Small intestine (tissue), 7 donors: ENCODE data around the gene ZNF407. TPM values are rescaled to one million over a fixed set of nuclear protein-coding genes. Genes with fewer than 3 reads are reported as not detected.
"Not testable (repeated sequence)": the region's sequence is repeated elsewhere in the genome, so short reads cannot be mapped to it uniquely, and the experiment has no call there.

ENCODE experiments used
- DNase-seq, 2 donors: peaks; one replicate each; pipeline versions ENCODE4 v3.0.0 to v3.0.0-alpha.2; 2013
- FAIRE-seq: peaks from 2 replicates; lab custom pipeline; 2012; peaks lifted over from hg19 to GRCh38; lab: Jason Lieb, UNC
- H3K27ac ChIP-seq, 3 donors: one replicate each; pipeline ENCODE4 v1.5.1; 2013; ENCODE audit warnings: low read length in 2 of 3, mild to moderate bottlenecking in 2 of 3, control low read depth in 1 of 3, inconsistent platforms in 1 of 3, low read depth in 1 of 3, moderate library complexity in 1 of 3
- H3K27me3 ChIP-seq, 3 donors: one replicate each; pipeline ENCODE4 v1.6.1; 2013; ENCODE audit warnings: low read length in 3 of 3, inconsistent platforms in 1 of 3; ENCODE audit not compliant: control insufficient read depth in 3 of 3, insufficient read depth in 3 of 3
- H3K36me3 ChIP-seq, 3 donors: one replicate each; pipeline ENCODE4 v1.6.1; 2013; ENCODE audit warnings: low read length in 3 of 3, inconsistent platforms in 1 of 3, low read depth in 1 of 3, mild to moderate bottlenecking in 1 of 3, moderate library complexity in 1 of 3; ENCODE audit not compliant: control insufficient read depth in 3 of 3, insufficient read depth in 2 of 3
- H3K4me1 ChIP-seq, 3 donors: one replicate each; pipeline ENCODE4 v1.6.1; 2013; ENCODE audit warnings: low read length in 2 of 3, inconsistent platforms in 1 of 3, low read depth in 1 of 3, mild to moderate bottlenecking in 1 of 3, moderate library complexity in 1 of 3; ENCODE audit not compliant: control insufficient read depth in 3 of 3, insufficient read depth in 2 of 3
- H3K4me3 ChIP-seq, 3 donors: one replicate each; pipeline ENCODE4 v1.5.1; 2013; ENCODE audit warnings: low read length in 3 of 3, control low read depth in 1 of 3, inconsistent platforms in 1 of 3, low read depth in 1 of 3, mild to moderate bottlenecking in 1 of 3, moderate library complexity in 1 of 3
- H3K9me3 ChIP-seq, 2 donors: one replicate each; pipeline ENCODE4 v1.6.1; 2013; ENCODE audit warnings: low read depth in 1 of 2, low read length in 1 of 2; ENCODE audit not compliant: control insufficient read depth in 2 of 2, insufficient read depth in 1 of 2
- WGBS, 3 donors: extraction: QIAGEN DNeasy Blood & Tissue Kit; methylation state at CpG; one replicate each; pipeline ENCODE4 v1.1.7; 2013; 5-methylcytosine and 5-hydroxymethylcytosine counted together
- polyA plus RNA-seq, 4 donors: library from polyadenylated mRNA; stranded (reverse) in 3 of 4; unstranded in 1 of 4; fragments of 200-250 nt in 3 of 4; fragments of 120-200 nt in 1 of 4; gene quantifications; one replicate each; pipeline versions ENCODE4 v1.2.1 to v1.2.3, GENCODE V29; 2013
- donor health status: healthy with polysubstance abuse.
- donor health status: control.
- donor health status: control.
- donor health status: Bipolar disorder and iron deficiency.
- donor health status: healthy.

ZNF407 gene
- polyA plus RNA-seq, 4 donors: 2.7 to 6.3 (median 4.0) TPM

GRCh38 chr18:74959216-74959615, 361.5 kb downstream of the ZNF407 start:
- 92 to 95% (median 94%) methylated on average over 3 of the region's 3 CpGs for WGBS, 3 donors
- DNase-seq (no peak), FAIRE-seq (no peak)
- H3K9me3 ChIP-seq: no peaks in the 10 kb centered on the region
- peaks cover 0 to 12% (median 2%) of the 10 kb centered on the region in 3 donors for H3K36me3 ChIP-seq
- H3K27me3 ChIP-seq: no peaks in the 10 kb centered on the region
- no peaks in the 10 kb centered on the region for H3K4me1 ChIP-seq
- H3K4me3 ChIP-seq: no peak overlapping the region
- no peak overlapping the region for H3K27ac ChIP-seq

- no peak for FAIRE-seq
These were observed 363.9 kb downstream of the ZNF407 start for GRCh38 chr18:74961596-74961995.

DNA sequence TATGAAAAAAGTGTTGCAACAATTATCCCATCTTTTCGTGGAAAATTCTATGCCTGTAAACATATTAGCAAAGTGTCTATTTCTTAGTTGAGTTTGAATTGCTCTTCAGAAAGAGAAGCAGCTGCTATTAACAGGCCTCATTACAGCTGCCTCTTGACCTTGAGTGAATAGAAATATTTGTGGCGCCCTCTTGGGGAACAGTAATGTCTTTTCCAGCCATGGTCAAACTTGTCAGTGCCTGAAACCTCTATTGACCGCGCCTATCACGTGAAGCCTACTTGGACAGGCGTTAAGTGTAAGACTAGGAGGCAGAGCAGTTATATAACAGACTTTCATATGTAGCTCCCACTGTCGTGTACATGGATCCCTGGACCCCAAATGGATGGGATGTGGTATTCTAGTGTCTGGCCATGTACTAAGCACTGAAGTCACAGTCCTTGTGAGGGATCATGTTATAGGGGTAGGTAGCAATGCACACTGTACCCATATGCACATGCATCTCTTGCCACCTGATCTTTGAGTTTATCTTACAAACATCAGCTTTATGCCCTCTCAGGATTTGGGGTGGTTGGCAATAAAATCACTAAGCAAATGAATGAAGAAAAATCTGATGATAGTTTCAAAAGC, 366.3 kb downstream of the ZNF407 start:
- H3K27me3 ChIP-seq: no peaks in the 10 kb centered on the region
- H3K9me3 ChIP-seq: no peaks in the 10 kb centered on the region
- peaks cover 0 to 5% (median 0%) of the 10 kb centered on the region in 3 donors for H3K36me3 ChIP-seq
- no peaks in the 10 kb centered on the region for H3K4me1 ChIP-seq
- H3K27ac ChIP-seq: no peak overlapping the region
- no peak overlapping the region for H3K4me3 ChIP-seq
- 32 to 48% (median 43%) methylated on average over 7 of the region's 7 CpGs for WGBS, 3 donors
- DNase-seq: peak; percentile 52 to 58
- FAIRE-seq: no peak

More at GRCh38 chr18:74961596-74961995, 363.9 kb downstream of the ZNF407 start:
- Histone ChIP-seq H3K27ac (no peak overlapping the region), H3K9me3 (no peaks in the 10 kb centered on the region), H3K4me3 (no peak overlapping the region), H3K27me3 (no peaks in the 10 kb centered on the region), H3K4me1 (no peaks in the 10 kb centered on the region), H3K36me3 (peaks cover 0 to 12% (median 2%) of the 10 kb centered on the region in 3 donors)
- no peak for DNase-seq
- 86 to 94% (median 87%) methylated on average over 6 of the region's 6 CpGs for WGBS, 3 donors

- Histone ChIP-seq H3K4me1 (peaks cover 0 to 1% (median 0%) of the 10 kb centered on the region in 3 donors), H3K36me3 (peaks cover 0 to 5% (median 0%) of the 10 kb centered on the region in 3 donors), H3K4me3 (no peak overlapping the region), H3K27ac (no peak overlapping the region), H3K27me3 (no peaks in the 10 kb centered on the region), H3K9me3 (no peaks in the 10 kb centered on the region)
- whole genome bisulfite sequencing, 3 donors: 98 to 100% (median 100%) methylated on average over 1 of the region's 1 CpG
- FAIRE-seq (no peak), DNase-seq (no peak)
These were observed 368.0 kb downstream of the ZNF407 start for GRCh38 chr18:74965682-74966081.

- no peak for FAIRE-seq
- H3K4me1 ChIP-seq: peaks cover 0 to 1% (median 0%) of the 10 kb centered on the region in 3 donors
- H3K36me3 ChIP-seq: peaks cover 0 to 2% (median 0%) of the 10 kb centered on the region in 3 donors
- H3K27ac ChIP-seq: no peak overlapping the region
- no peaks in the 10 kb centered on the region for H3K27me3 ChIP-seq
- H3K4me3 ChIP-seq: no peak overlapping the region
- WGBS, 3 donors: 79 to 92% (median 82%) methylated on average over 3 of the region's 3 CpGs
- H3K9me3 ChIP-seq: no peaks in the 10 kb centered on the region
- DNase-seq: no peak
These were observed 369.8 kb downstream of the ZNF407 start for GRCh38 chr18:74967438-74967837.

DNA sequence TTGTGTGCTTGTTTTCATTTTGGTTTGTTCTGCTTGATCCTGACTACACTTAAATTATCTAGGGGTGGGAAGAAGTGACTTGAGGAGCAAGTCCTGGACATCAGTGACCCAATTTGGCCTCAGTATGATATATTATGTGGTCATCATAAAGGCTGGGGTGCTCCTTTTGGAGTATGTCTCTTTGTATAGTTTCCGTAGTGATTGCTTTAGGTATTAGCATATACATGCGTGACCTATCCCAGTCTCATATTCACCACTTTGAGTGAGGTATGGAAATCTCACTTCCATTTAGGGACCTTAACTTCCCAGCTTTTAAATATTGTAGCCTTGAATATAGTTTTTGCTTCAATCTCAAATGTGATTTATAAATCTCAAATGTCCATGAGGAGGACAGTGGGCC, 370.3 kb downstream of the ZNF407 start:
- Histone ChIP-seq H3K27me3 (no peaks in the 10 kb centered on the region), H3K9me3 (no peaks in the 10 kb centered on the region), H3K27ac (no peak overlapping the region), H3K36me3 (no peaks in the 10 kb centered on the region), H3K4me3 (no peak overlapping the region), H3K4me1 (peaks cover 0 to 1% (median 0%) of the 10 kb centered on the region in 3 donors)
- 96 to 100% (median 97%) methylated on average over 2 of the region's 2 CpGs for WGBS, 3 donors
- FAIRE-seq (no peak), DNase-seq (no peak)

DNA sequence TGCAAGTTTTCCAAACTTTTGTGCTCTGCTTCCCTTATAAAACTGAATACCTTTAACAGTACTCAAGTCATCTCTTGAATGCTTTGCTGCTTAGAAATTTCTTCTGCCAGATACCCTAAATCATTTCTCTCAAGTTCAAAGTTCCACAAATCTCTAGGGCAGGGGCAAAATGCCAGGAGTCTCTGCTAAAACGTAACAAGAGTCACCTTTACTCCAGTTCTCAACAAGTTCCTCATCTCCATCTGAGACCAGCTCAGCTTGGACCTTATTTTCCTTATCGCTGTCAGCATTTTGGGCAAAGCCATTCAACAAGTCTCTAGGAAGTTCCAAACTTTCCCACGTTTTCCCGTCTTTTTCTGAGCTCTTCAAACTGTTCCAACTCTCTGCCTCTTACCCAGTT, 373.7 kb downstream of the ZNF407 start:
- WGBS, 3 donors: 14 to 59% (median 45%) methylated on average over 4 of the region's 4 CpGs
- H3K27ac ChIP-seq, H3K27me3 ChIP-seq, H3K4me1 ChIP-seq, H3K36me3 ChIP-seq, H3K4me3 ChIP-seq, FAIRE-seq, H3K9me3 ChIP-seq: not testable (repeated sequence)
- peak in 1 of 2 donors; percentile 54 for DNase-seq

- 31 to 83% (median 37%) methylated on average over 2 of the region's 2 CpGs for WGBS, 3 donors
- not testable (repeated sequence) for H3K27me3 ChIP-seq, H3K36me3 ChIP-seq, DNase-seq, H3K4me1 ChIP-seq, FAIRE-seq, H3K27ac ChIP-seq, H3K9me3 ChIP-seq, H3K4me3 ChIP-seq
These were observed 374.1 kb downstream of the ZNF407 start for GRCh38 chr18:74971776-74972175.

DNA sequence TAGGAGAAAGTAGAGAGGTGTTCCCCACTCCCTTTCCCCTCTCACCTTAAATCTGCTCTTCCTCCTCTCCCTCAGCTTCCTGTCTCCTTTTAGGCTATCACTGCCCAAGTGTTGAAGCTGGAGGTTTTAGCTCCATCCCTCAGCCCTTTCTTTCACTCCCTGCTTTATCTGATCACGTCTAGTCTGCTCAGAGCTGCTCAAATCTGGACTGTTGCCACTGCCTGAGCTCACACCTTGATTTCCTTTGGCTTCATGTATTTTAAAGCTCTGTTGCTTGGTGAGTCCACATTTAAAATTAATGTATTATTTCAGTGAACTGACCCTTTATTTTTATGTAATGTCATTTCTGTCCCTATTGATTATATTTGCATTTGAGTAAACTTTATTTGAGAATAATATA, 374.7 kb downstream of the ZNF407 start:
- Histone ChIP-seq H3K36me3 (peaks cover 0 to 2% (median 0%) of the 10 kb centered on the region in 3 donors), H3K27me3 (no peaks in the 10 kb centered on the region), H3K4me3 (no peak overlapping the region), H3K9me3 (no peaks in the 10 kb centered on the region), H3K27ac (no peak overlapping the region), H3K4me1 (peaks cover 0 to 6% (median 1%) of the 10 kb centered on the region in 3 donors)
- FAIRE-seq: no peak
- WGBS, 3 donors: 11 to 48% (median 21%) methylated on average over 1 of the region's 1 CpG
- DNase-seq: no peak
